T-cell (primary cell): ENCODE measurements around the gene RGS3. TPM values are rescaled to one million over a fixed set of nuclear protein-coding genes. Genes with fewer than 3 reads are reported as not detected.
A peak's percentile ranks its signal among the peaks of the same experiment; 100 is the strongest.

Source experiments
- ATAC-seq, 4 experiments: fragments of 200-7000 bp in 3 of 4; fragments of 150-1000 bp in 1 of 4; cut with Tn5 transposase; replicated peaks in 1 of 4; 1 replicate in 3 of 4; 2 replicates in 1 of 4; pipeline ENCODE4 v1.10.0; 2021; ENCODE audit warnings: moderate library complexity in 3 of 4, mild to moderate bottlenecking in 2 of 4, moderate number of reproducible peaks in 1 of 4
- CTCF ChIA-PET, 2 donors: fragments of 300-600 bp; sonication (Branson Sonifier 250); formaldehyde crosslinking; loops; one replicate each; lab custom pipeline; 2022; ENCODE audit warnings: antibody characterized with exemption in 2 of 2; lab: Charles Lee
- POLR2A ChIA-PET, 2 donors: fragments of 300-600 bp; sonication (Branson Sonifier 250); formaldehyde crosslinking; loops; one replicate each; lab custom pipeline; 2022; ENCODE audit warnings: antibody characterized with exemption in 2 of 2; lab: Charles Lee
- DNase-seq, 35 experiments: peaks; one replicate each; pipeline versions ENCODE4 v3.0.0 to v3.0.0-alpha.2; 2013 to 2023
- H3K27ac ChIP-seq: one replicate; pipeline ENCODE4 v1.5.1; 2013; ENCODE audit warnings: low read length
- H3K27me3 ChIP-seq, 2 experiments: replicated peaks in 1 of 2; 1 replicate in 1 of 2; 2 replicates in 1 of 2; pipeline versions ENCODE4 v1.6.1 to v1.7.0; 2013; ENCODE audit warnings: low read length in 1 of 2, mixed read lengths in 1 of 2; ENCODE audit not compliant: control insufficient read depth in 2 of 2, insufficient read depth in 2 of 2; ENCODE audit errors: extremely low read depth in 1 of 2
- H3K36me3 ChIP-seq, 2 donors: 1 replicate in 1 of 2; 2 replicates in 1 of 2; pipeline versions ENCODE4 v1.6.1 to v1.7.0; 2013; ENCODE audit warnings: low read length in 1 of 2; ENCODE audit not compliant: control insufficient read depth in 2 of 2, insufficient read depth in 1 of 2; ENCODE audit errors: extremely low read depth in 1 of 2
- H3K4me1 ChIP-seq, 2 experiments: 1 replicate in 1 of 2; 2 replicates in 1 of 2; pipeline versions ENCODE4 v1.6.1 to v1.7.0; 2013; ENCODE audit warnings: low read length in 2 of 2, mixed read lengths in 1 of 2; ENCODE audit not compliant: insufficient read depth in 2 of 2, control insufficient read depth in 1 of 2; ENCODE audit errors: extremely low read depth in 1 of 2
- H3K4me3 ChIP-seq, 2 donors: 1 replicate in 1 of 2; 2 replicates in 1 of 2; pipeline versions ENCODE4 v1.5.1 to v1.7.0; 2013; ENCODE audit warnings: mild to moderate bottlenecking in 2 of 2, low read length in 1 of 2, moderate library complexity in 1 of 2; ENCODE audit not compliant: control insufficient read depth in 1 of 2; ENCODE audit errors: extremely low read depth in 1 of 2
- H3K9me3 ChIP-seq: 2 replicates; pipeline ENCODE4 v1.7.0; 2013
- H3K27ac Mint-ChIP-seq, 2 donors: one replicate each; pipeline ENCODE4 v1.8.0; 2020 to 2021; ENCODE audit warnings: mild to moderate bottlenecking in 2 of 2, mixed read lengths in 2 of 2
- H3K27me3 Mint-ChIP-seq, 2 donors: one replicate each; pipeline ENCODE4 v1.8.0; 2021 to 2022; ENCODE audit warnings: mixed read lengths in 2 of 2
- H3K36me3 Mint-ChIP-seq: one replicate; pipeline ENCODE4 v1.8.0; 2021; ENCODE audit warnings: mixed read lengths
- H3K4me1 Mint-ChIP-seq, 3 donors: one replicate each; pipeline ENCODE4 v1.8.0; 2020 to 2022; ENCODE audit warnings: mixed read lengths in 3 of 3, mild to moderate bottlenecking in 1 of 3
- H3K4me3 Mint-ChIP-seq, 3 donors: one replicate each; pipeline ENCODE4 v1.8.0; 2020 to 2022; ENCODE audit warnings: mild to moderate bottlenecking in 3 of 3, mixed read lengths in 3 of 3, moderate library complexity in 3 of 3
- H3K9me3 Mint-ChIP-seq, 3 donors: one replicate each; pipeline ENCODE4 v1.8.0; 2020 to 2022; ENCODE audit warnings: mixed read lengths in 3 of 3
- WGBS: methylation state at CpG from one replicate; pipeline ENCODE4 v1.1.5; 2013; ENCODE audit warnings: missing lambda C conversion rate; ENCODE audit not compliant: insufficient coverage; 5-methylcytosine and 5-hydroxymethylcytosine counted together
- total RNA-seq, 35 experiments: library from RNA in 6 of 35; stranded (reverse) in 6 of 35; fragments of 120-200 nt in 1 of 35; gene quantifications; one replicate each; pipeline versions ENCODE4 v1.2.1 to v1.2.4 and lab custom pipeline; 2013 to 2026

RGS3 gene
- total RNA-seq, 5 donors from 2014 or later (not counting 1 experiment from before 2014, with no cell fraction given) = 15.9 to 36.5 (median 24.9) TPM

GRCh38 chr9:113524468-113524867 lies 60.9 kb downstream of the RGS3 start:
- peaks cover 21% of the 10 kb centered on the region for H3K36me3 Mint-ChIP-seq
- peak overlapping the region; percentile 63 for H3K27ac ChIP-seq
- ATAC-seq (no peak), DNase-seq (no peak)
- CTCF ChIA-PET = interaction anchor here in 1 of 2 donors (0.6 to 1.3 kb wide), 3 partner anchors 12 to 252 kb away, joined by 3 to 9 read pairs (median 8); no protein-coding TSS in a partner anchor
- H3K4me3 ChIP-seq = peak overlapping the region in 1 of 2 donors; percentile 32
- POLR2A ChIA-PET = no interaction called here
- H3K4me3 Mint-ChIP-seq = peak overlapping the region; percentile 53 to 70 (median 63)
- H3K27ac Mint-ChIP-seq = peak overlapping the region; percentile 86 to 92
- WGBS = 59% methylated on average over 3 of the region's 4 CpGs
- peaks cover 78 to 83% (median 81%) of the 10 kb centered on the region in 3 donors for H3K4me1 Mint-ChIP-seq
- no peaks in the 10 kb centered on the region for H3K9me3 Mint-ChIP-seq
- peaks cover 47 to 72% of the 10 kb centered on the region in 2 experiments for H3K4me1 ChIP-seq
- peaks cover 0 to 48% of the 10 kb centered on the region in 2 donors for H3K36me3 ChIP-seq
- H3K27me3 ChIP-seq = no peaks in the 10 kb centered on the region
- H3K9me3 ChIP-seq = no peaks in the 10 kb centered on the region
- no peaks in the 10 kb centered on the region for H3K27me3 Mint-ChIP-seq

GRCh38 chr9:113525205-113525604 lies 61.7 kb downstream of the RGS3 start:
- H3K27ac Mint-ChIP-seq = peak overlapping the region; percentile 86 to 92
- no peaks in the 10 kb centered on the region for H3K27me3 Mint-ChIP-seq
- ATAC-seq = no peak
- Histone ChIP-seq H3K36me3 (peaks cover 0 to 56% of the 10 kb centered on the region in 2 donors), H3K27ac (no peak overlapping the region), H3K27me3 (no peaks in the 10 kb centered on the region), H3K4me1 (peaks cover 40 to 65% of the 10 kb centered on the region in 2 experiments), H3K9me3 (no peaks in the 10 kb centered on the region), H3K4me3 (no peak overlapping the region)
- peak overlapping the region in 1 of 3 donors; percentile 70 for H3K4me3 Mint-ChIP-seq
- CTCF ChIA-PET = interaction anchor here in 1 of 2 donors (0.6 to 1.3 kb wide), 2 partner anchors 13 to 253 kb away, joined by 8 to 9 read pairs; no protein-coding TSS in a partner anchor
- WGBS = 88% methylated on average over 4 of the region's 4 CpGs
- POLR2A ChIA-PET = interaction anchor here in 1 of 2 donors (0.5 kb wide), 1 partner anchor 1971 kb away, joined by 3 read pairs; no protein-coding TSS in a partner anchor
- peaks cover 71 to 79% (median 73%) of the 10 kb centered on the region in 3 donors for H3K4me1 Mint-ChIP-seq
- no peak for DNase-seq
- H3K9me3 Mint-ChIP-seq = no peaks in the 10 kb centered on the region
- peaks cover 26% of the 10 kb centered on the region for H3K36me3 Mint-ChIP-seq

- peak overlapping the region; percentile 86 to 92 for H3K27ac Mint-ChIP-seq
- Histone ChIP-seq H3K36me3 (peaks cover 0 to 62% of the 10 kb centered on the region in 2 donors), H3K4me1 (peaks cover 34 to 59% of the 10 kb centered on the region in 2 experiments), H3K9me3 (no peaks in the 10 kb centered on the region), H3K27me3 (no peaks in the 10 kb centered on the region), H3K4me3 (no peak overlapping the region), H3K27ac (no peak overlapping the region)
- WGBS = 98% methylated on average over 8 of the region's 8 CpGs
- DNase-seq = no peak
- no peaks in the 10 kb centered on the region for H3K9me3 Mint-ChIP-seq
- peak overlapping the region in 1 of 3 donors; percentile 70 for H3K4me3 Mint-ChIP-seq
- POLR2A ChIA-PET = interaction anchor here in 1 of 2 donors (0.6 kb wide), 1 partner anchor 337 kb away, joined by 3 read pairs; no protein-coding TSS in a partner anchor
- H3K27me3 Mint-ChIP-seq = no peaks in the 10 kb centered on the region
- H3K36me3 Mint-ChIP-seq = peaks cover 30% of the 10 kb centered on the region
- no peak for ATAC-seq
- CTCF ChIA-PET = no interaction called here
- peaks cover 66 to 73% (median 67%) of the 10 kb centered on the region in 3 donors for H3K4me1 Mint-ChIP-seq
Measured at GRCh38 chr9:113525831-113526230, 62.3 kb downstream of the RGS3 start.

GRCh38 chr9:113526231-113526746 lies 62.8 kb downstream of the RGS3 start:
- peak overlapping the region in 1 of 3 donors; percentile 70 for H3K4me3 Mint-ChIP-seq
- H3K27ac Mint-ChIP-seq = peak overlapping the region; percentile 85 to 92
- CTCF ChIA-PET = no interaction called here
- WGBS = 93% methylated on average over 2 of the region's 8 CpGs
- Histone ChIP-seq H3K27ac (no peak overlapping the region), H3K4me1 (peaks cover 30 to 55% of the 10 kb centered on the region in 2 experiments), H3K36me3 (peaks cover 0 to 64% of the 10 kb centered on the region in 2 donors), H3K27me3 (no peaks in the 10 kb centered on the region), H3K9me3 (no peaks in the 10 kb centered on the region), H3K4me3 (no peak overlapping the region)
- H3K9me3 Mint-ChIP-seq = no peaks in the 10 kb centered on the region
- no peak for ATAC-seq
- peaks cover 35% of the 10 kb centered on the region for H3K36me3 Mint-ChIP-seq
- H3K27me3 Mint-ChIP-seq = no peaks in the 10 kb centered on the region
- DNase-seq = peak in 2 of 35 experiments; percentile 8 to 15
- H3K4me1 Mint-ChIP-seq = peaks cover 63 to 71% (median 64%) of the 10 kb centered on the region in 3 donors
- POLR2A ChIA-PET = interaction anchor here in 1 of 2 donors (0.6 kb wide), 1 partner anchor 337 kb away, joined by 3 read pairs; no protein-coding TSS in a partner anchor

- peaks cover 0 to 67% of the 10 kb centered on the region in 2 donors for H3K36me3 ChIP-seq
- no peak overlapping the region for H3K27ac ChIP-seq
- CTCF ChIA-PET = no interaction called here
- Mint-ChIP-seq H3K4me3 (peak overlapping the region in 1 of 3 donors; percentile 26), H3K4me1 (peaks cover 57 to 71% (median 62%) of the 10 kb centered on the region in 3 donors), H3K36me3 (peaks cover 40% of the 10 kb centered on the region), H3K9me3 (no peaks in the 10 kb centered on the region), H3K27me3 (no peaks in the 10 kb centered on the region), H3K27ac (peak overlapping the region; percentile 85 to 92)
- DNase-seq (peak in 1 of 35 experiments; percentile 32), ATAC-seq (peak in 2 of 4 experiments; percentile 21 to 40)
- no peaks in the 10 kb centered on the region for H3K9me3 ChIP-seq
- POLR2A ChIA-PET = no interaction called here
- H3K27me3 ChIP-seq = no peaks in the 10 kb centered on the region
- peaks cover 26 to 52% of the 10 kb centered on the region in 2 experiments for H3K4me1 ChIP-seq
- H3K4me3 ChIP-seq = no peak overlapping the region
- WGBS = 100% methylated on average over 1 of the region's 4 CpGs
Measured at GRCh38 chr9:113526841-113527240, 63.3 kb downstream of the RGS3 start.

GRCh38 chr9:113528088-113528487 lies 64.6 kb downstream of the RGS3 start:
- Histone ChIP-seq H3K9me3 (no peaks in the 10 kb centered on the region), H3K36me3 (peaks cover 0 to 78% of the 10 kb centered on the region in 2 donors), H3K27me3 (no peaks in the 10 kb centered on the region), H3K27ac (no peak overlapping the region), H3K4me3 (no peak overlapping the region), H3K4me1 (peaks cover 14 to 40% of the 10 kb centered on the region in 2 experiments)
- peak overlapping the region in 1 of 3 donors; percentile 15 for H3K4me3 Mint-ChIP-seq
- ATAC-seq (no peak), DNase-seq (no peak)
- peaks cover 48% of the 10 kb centered on the region for H3K36me3 Mint-ChIP-seq
- CTCF ChIA-PET = no interaction called here
- H3K4me1 Mint-ChIP-seq = peaks cover 45 to 60% (median 50%) of the 10 kb centered on the region in 3 donors
- 95% methylated on average over 3 of the region's 6 CpGs for WGBS
- no peaks in the 10 kb centered on the region for H3K9me3 Mint-ChIP-seq
- POLR2A ChIA-PET = interaction anchor here in 1 of 2 donors (0.5 kb wide), 1 partner anchor 41 kb away, joined by 5 read pairs; no protein-coding TSS in a partner anchor
- no peaks in the 10 kb centered on the region for H3K27me3 Mint-ChIP-seq
- H3K27ac Mint-ChIP-seq = peak overlapping the region; percentile 15 to 92
